Stimulated activated naive CD4-positive, alpha-beta T cell treated with Interleukin-2 at 50 U/mL for 16 hours (primary cell): ENCODE results near the gene LETM1.

Experiments
- DNase-seq: peaks from one replicate; lab custom pipeline; 2025; lab: John Stamatoyannopoulos, UW

The LETM1 gene

GRCh38 chr4:1806596-1807331 is 49.2 kb downstream of the LETM1 start:
- no peak for DNase-seq

- no peak for DNase-seq
These were observed 49.8 kb downstream of the LETM1 start for GRCh38 chr4:1806223-1806564.

GRCh38 chr4:1805493-1806222 is 50.3 kb downstream of the LETM1 start:
- DNase-seq, result no peak

GRCh38 chr4:1804638-1805492 is 51.1 kb downstream of the LETM1 start:
- no peak for DNase-seq

DNA sequence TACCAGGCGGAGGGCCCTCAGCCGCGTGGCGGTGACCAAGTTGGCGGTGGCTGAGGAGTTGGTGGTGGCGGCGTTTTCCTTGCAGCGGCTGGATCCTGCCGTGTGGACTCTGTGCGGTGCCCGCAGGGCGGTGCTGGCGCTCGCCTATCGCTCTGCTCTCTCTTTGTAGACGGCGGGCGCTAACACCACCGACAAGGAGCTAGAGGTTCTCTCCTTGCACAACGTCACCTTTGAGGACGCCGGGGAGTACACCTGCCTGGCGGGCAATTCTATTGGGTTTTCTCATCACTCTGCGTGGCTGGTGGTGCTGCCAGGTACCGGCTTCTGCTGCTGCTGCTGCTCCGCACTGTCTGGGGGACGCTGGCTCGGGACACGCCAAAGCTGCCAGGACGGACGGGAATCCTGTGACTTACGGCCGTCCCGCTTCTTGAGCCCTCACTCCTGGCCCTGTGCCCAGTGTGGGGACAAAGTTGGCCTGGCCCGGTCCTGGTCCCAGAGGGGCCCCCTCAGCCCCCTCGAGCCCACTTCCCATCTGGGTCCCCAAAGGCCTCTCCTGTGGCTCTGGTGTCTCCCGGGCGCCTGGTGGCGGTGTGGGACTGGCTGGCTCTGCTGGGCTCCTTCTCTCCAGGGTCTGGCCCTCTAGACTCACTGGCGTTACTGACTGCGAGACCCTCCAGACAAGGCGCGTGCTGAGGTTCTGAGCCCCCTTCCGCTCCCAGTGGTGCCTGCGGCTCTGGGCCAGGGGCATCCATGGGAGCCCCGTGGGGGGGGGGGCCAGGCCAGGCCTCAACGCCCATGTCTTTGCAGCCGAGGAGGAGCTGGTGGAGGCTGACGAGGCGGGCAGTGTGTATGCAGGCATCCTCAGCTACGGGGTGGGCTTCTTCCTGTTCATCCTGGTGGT is 52.2 kb downstream of the LETM1 start:
- no peak for DNase-seq

DNA sequence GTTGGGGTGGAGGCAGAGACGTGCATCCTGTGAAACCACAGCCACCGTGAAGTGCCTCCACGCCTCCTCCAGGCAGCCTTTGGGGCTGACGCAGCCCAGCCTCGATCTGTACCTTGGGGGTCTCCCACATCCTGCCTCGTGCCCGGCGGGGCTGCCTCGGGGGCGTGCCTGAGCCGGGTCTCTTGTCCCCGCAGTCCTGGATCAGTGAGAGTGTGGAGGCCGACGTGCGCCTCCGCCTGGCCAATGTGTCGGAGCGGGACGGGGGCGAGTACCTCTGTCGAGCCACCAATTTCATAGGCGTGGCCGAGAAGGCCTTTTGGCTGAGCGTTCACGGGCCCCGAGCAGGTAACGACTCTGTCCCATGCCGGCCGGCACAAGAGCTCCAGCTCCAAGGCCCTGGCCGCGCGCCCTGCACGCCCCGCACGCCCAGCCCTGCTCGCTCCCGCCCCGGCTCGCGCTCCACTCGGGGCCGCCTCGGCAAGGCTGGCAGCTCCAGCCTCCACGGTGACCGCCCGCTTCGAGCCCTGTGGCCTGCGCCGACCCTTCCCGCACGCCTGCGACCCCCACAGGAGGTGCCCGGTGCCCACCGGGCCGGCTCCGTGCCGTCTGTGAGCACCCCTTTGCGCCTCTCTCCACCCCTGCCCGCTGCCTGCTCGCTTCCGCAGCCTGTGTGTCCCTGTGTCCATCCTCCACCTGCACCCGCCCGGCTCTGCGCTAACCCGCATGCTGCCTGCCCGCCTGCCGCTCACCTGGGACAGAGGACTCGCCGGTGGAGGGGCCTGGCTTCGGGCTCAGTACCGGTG is 53.0 kb downstream of the LETM1 start:
- DNase-seq, result no peak

DNA sequence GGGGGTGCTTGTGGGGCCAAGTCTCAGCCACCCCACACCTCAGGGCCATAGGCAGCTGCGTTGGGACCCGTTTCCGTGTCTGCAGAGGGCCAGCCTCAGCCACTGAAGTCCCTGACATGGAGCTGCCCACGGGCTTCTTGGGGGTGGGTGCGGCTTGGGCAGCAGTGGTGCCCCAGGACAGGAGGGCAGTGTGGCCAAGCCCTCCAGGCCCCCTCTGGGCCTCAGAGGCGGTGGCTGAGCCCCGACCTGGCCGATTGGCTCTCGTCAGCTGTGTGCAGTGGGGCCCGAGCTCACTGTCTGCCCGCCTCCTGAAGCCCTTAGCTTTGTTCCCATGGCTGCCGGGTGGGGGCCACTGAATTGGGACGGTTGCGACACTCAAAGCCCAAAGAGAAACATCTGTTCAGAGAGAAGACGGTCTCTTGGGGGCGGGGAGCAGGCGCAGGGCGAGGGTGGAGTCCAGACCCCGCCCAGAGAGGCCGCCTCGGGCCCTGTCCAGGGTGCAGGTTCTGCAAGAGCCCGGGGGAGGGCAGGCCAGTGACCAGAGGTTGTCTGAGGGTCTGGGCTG is 53.7 kb downstream of the LETM1 start:
- no peak for DNase-seq

DNA sequence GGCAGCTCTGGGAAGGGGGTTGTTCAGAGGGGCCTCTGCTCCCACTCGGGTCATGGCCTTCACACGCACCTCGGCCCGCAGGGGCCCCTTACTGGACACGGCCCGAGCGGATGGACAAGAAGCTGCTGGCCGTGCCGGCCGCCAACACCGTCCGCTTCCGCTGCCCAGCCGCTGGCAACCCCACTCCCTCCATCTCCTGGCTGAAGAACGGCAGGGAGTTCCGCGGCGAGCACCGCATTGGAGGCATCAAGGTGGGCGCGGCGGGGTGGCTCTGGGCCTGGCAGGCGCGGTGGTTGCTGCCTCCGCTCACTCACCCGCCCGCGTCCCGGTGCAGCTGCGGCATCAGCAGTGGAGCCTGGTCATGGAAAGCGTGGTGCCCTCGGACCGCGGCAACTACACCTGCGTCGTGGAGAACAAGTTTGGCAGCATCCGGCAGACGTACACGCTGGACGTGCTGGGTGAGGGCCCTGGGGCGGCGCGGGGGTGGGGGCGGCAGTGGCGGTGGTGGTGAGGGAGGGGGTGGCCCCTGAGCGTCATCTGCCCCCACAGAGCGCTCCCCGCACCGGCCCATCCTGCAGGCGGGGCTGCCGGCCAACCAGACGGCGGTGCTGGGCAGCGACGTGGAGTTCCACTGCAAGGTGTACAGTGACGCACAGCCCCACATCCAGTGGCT is 54.5 kb downstream of the LETM1 start:
- no peak for DNase-seq

DNA sequence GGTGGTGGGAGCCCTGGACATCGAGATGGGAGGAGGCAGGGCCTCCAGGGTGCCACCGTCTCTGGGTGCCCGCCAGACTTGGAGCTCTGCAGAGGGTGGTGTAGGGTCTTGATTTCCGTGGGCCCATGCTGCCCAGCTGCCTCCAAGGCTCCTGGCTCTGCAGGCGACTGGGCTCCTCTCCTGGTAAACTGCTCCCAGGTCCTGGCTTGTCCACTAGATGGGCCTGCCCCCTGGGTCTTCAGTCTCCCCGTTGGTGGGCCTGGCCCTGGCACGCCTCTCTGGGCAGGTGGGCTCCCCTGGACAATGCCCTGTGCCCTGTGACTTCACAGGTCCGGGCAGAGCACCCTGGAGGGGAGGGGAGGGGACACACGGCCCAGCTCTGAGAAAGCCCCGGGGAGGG is 55.2 kb downstream of the LETM1 start:
- DNase-seq, result no peak

DNA sequence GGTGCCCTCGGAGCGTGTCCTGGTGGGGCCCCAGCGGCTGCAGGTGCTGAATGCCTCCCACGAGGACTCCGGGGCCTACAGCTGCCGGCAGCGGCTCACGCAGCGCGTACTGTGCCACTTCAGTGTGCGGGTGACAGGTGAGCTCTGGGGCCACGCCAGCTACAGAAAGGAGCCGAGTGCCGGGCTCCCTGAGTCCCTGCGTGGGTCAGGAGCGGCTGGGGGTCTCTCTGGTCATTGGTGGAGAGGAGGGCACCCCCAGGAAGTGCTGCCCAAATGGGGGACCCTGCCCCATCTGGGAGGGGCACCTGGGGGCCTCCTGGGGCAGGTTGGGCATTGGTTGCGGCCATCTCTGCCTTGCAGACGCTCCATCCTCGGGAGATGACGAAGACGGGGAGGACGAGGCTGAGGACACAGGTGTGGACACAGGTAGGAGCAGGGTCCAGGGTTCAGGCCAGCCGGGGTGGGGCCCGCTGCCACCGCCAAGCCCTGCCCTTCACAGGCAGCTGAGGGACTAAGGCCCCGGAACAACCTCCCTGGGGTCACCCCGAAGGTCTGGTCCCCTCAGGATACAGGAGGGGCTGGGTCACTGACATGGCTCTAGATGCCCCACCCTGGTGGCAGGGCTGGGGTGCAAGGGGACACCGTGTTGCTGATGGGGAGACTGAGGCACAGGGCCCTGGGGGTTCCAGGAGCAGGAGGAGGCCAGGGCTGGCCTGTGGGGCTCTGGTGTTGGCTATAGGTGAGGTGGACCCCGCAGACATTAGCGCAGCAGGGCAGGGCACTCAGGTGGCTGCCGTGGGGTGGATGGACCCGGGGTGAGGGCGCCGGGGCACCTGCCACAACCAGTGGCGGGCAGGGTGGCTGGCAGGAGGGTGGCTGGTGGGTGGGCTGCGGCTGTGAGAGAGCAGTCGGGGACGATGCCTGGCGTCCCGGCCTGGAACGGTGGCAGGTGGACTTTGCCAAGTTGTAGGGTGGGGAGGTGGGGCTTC is 56.3 kb downstream of the LETM1 start:
- DNase-seq, result no peak

- no peak for DNase-seq
These were observed 57.2 kb downstream of the LETM1 start for GRCh38 chr4:1798580-1799386.

DNA sequence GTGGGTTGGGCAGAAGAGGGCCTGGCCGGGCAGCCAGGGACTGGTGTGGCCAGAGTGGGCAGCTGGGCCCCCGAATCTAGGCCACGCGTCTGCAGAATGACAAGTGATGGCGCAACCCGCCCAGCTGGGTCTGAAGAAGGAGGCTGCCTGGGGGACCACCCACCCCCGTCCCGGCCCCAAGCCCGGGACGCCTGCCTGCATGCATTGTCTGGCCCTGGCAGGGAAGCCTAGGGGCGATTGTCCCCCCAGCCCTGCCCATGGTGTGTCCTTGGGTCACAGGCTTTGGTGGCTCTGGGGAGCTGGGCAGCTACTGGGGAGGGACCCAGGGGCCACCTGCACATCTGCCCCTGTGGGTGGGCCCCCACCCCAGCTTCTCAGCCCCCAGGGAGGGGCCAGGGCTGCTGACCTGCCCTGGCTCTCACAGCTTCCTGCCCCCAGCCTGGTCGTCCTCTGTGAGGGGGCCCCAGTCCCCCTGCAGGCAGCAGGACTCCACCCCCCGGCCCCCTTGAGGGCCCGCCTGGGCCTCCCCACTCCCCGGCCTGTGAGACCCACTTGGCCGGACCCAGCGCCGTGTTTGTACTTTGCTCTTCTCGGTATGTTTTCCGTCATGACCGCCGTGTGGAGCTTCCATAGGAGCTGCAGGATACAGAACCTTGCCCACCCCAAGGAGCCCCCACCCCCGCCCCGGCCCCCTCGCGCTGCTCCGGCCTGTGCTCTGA is 57.9 kb downstream of the LETM1 start:
- no peak for DNase-seq

GRCh38 chr4:1797298-1797860 is 58.6 kb downstream of the LETM1 start:
- DNase-seq, result no peak

GRCh38 chr4:1796486-1797204 is 59.3 kb downstream of the LETM1 start:
- DNase-seq, result no peak

- DNase-seq, result no peak
These were observed 60.4 kb downstream of the LETM1 start for GRCh38 chr4:1795299-1796195.
